Fibroblast of peridontal ligament (primary cell): ENCODE data around the gene GJA3.

Source experiments
- DNase-seq: peaks from one replicate; pipeline ENCODE4 v3.0.0-alpha.2; 2010; ENCODE audit errors: extremely low read depth

Gene GJA3

GRCh38 chr13:20151016-20151415 lies 9.8 kb downstream of the GJA3 start:
- no peak for DNase-seq

DNA sequence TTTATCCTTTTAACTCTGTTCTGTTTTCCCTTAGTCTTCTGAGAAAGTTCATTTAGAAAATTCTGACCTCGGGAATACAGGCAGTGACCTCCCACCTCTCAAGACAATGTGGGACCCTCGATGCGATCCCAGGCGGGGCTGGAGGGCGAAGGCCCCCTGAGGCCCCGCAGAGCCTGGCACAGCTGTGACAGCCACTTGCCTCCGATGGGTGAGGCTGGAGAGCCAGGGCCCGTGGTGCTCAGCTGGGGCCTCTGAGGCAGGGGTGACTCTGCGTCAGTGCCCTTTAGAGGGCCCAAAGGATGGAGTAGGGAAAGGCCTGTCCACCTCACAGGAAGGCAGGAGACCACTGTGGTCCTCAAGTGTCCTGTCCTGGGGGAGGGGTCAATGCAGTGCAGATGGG lies 10.3 kb downstream of the GJA3 start:
- DNase-seq: no peak

DNA sequence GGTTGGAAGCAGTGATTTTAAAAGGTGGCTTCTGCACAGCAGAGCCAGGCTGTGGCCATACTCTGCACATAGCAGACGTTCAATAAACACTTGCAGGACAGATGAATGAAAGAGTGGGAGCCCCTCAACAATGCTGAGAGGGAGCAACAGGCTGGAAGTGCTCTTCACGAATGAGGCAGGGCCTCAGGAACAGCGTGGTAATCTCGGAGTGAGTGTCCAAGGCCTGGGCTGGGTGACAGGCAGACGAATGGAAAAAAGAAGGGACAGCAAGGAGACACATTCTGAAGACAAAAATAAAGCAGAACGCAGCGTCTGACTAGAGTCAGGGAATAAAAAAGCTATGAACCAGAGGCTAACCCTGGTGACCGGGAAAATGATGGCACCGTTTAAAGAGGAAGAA lies 11.1 kb downstream of the GJA3 start:
- no peak for DNase-seq

GRCh38 chr13:20148501-20149183 lies 12.2 kb downstream of the GJA3 start:
- DNase-seq: no peak

- DNase-seq: no peak
Measured at GRCh38 chr13:20146381-20146780, 14.5 kb downstream of the GJA3 start.

- no peak for DNase-seq
Measured at GRCh38 chr13:20145521-20145920, 15.3 kb downstream of the GJA3 start.

- no peak for DNase-seq
Measured at GRCh38 chr13:20144141-20144850, 16.6 kb downstream of the GJA3 start.

GRCh38 chr13:20142927-20143480 lies 17.8 kb downstream of the GJA3 start:
- DNase-seq: no peak

GRCh38 chr13:20142023-20142926 lies 18.6 kb downstream of the GJA3 start:
- DNase-seq: no peak

- DNase-seq: no peak
Measured at GRCh38 chr13:20141238-20142022, 19.4 kb downstream of the GJA3 start.

DNA sequence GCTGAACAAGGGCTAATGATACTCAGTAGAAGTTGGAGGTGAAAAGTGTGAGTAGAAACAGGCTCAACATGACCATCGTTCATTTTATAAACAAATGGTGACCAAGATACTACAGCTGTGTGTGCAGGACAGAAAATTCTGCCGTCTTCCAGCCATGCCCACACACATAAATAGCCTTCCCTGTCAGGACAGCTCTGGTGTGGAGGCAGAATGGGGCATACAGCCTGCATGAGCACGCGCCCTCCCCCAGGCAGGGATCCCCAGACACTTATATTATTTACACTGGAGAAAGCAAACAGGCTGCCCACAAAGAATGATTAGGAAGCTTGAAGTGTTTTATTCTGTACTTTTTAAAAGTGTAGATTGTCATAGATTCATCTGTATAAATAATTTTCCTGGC lies 20.4 kb downstream of the GJA3 start:
- DNase-seq: no peak

DNA sequence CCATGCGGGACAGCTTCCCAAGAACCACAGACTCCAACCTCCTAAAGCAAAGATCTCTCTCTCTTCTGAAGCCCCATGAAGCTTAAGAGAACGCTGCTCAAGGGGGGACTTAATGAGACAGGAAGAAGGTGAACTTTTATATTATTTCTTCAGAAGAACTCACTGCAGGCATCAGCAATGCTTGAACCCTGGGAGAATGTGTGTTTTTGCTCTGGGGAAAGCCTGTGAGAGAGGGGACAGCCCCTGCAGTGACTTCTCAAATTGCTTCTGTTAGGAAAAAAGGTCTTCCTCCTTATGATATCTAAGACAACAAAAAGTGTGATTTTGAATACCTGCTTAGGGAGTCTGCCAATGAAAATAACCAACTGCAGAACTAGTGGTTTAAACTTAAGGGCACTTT lies 23.0 kb downstream of the GJA3 start:
- no peak for DNase-seq

GRCh38 chr13:20136781-20137703 lies 23.8 kb downstream of the GJA3 start:
- DNase-seq: no peak

DNA sequence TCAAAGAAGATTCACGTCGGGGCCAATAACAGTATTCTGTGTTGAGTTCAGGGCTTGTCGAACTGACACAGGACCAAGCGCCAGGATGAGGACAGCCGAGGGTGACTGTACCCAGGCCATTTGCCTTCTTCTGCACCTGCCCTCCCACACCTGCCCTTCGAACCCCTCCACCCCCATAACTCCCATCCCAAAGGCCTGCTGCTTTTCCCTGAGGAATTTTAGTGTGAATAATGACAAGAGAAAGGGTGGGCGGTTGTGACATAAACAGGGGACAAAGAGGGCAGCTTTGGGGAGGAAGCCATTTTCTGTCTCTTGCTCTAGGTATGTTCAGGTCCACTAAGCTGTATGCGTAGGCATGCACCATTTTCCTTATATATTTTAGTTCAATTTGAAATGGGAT lies 26.1 kb downstream of the GJA3 start:
- no peak for DNase-seq

DNA sequence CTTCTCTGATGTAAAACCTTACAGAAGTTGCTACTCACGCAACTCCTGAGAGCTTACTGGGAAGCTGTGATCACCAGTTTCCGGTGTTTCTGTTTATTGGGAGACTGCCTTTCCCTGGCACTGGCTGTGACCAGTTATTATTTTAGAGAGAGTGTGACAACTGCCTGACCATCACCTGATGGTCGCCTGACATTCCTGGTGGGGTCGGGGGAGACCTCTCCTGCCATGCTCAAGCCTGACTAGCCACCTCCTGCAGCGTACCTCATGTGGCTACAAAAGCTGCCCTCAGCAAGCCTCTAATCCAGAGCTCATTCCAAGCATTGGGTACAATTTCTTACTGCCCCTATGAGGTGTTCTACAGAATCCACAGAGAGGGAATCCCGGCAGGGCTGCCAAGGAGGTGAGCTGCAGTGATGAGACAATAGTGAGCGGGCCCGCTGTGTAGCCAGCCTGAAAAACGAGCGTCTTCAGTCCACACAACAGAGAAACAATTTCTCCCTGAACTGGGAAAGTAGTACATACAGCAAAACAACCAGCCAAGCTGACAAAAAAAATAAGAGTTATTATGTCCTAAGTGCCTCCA lies 28.7 kb downstream of the GJA3 start:
- no peak for DNase-seq

- no peak for DNase-seq
Measured at GRCh38 chr13:20131057-20131832, 29.6 kb downstream of the GJA3 start.

- no peak for DNase-seq
Measured at GRCh38 chr13:20130652-20131051, 30.2 kb downstream of the GJA3 start.

- DNase-seq: no peak
Measured at GRCh38 chr13:20130012-20130411, 30.8 kb downstream of the GJA3 start.

DNA sequence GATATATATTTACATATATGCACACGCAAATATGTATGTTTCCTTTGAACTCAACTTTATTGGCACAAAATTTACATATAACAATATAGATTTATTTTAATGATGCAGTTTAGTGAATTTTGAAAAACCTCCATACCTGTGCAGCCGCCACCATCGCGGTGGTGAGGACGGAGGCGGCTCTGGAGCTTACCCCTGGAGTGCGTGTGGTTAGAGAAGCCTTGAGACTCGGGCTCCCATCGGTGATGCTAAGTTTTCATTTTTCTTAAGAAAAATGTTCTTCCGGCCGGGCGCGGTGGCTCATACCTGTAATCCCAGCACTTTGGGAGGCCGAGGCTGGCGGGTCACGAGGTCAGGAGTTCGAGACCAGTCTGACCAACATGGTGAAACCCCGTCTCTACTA lies 31.8 kb downstream of the GJA3 start:
- DNase-seq: no peak
